DND-41 (cell line): ENCODE results near the gene GMPPA.

ENCODE experiments used
- EZH2 ChIP-seq: IDR thresholded peaks from 3 replicates; pipeline ENCODE4 v1.6.1; 2012; ENCODE audit warnings: borderline replicate concordance, low read depth, mild to moderate bottlenecking, moderate library complexity, low read length, inconsistent platforms; ENCODE audit not compliant: severe bottlenecking
- TF ChIP-seq, protein P1 (sequence below): IDR thresholded peaks from 2 replicates; pipeline ENCODE4 v1.5.1; 2012; ENCODE audit warnings: borderline replicate concordance, low read length, moderate library complexity, mild to moderate bottlenecking; ENCODE audit not compliant: poor library complexity, severe bottlenecking; ENCODE audit errors: extremely low read depth

DNA sequence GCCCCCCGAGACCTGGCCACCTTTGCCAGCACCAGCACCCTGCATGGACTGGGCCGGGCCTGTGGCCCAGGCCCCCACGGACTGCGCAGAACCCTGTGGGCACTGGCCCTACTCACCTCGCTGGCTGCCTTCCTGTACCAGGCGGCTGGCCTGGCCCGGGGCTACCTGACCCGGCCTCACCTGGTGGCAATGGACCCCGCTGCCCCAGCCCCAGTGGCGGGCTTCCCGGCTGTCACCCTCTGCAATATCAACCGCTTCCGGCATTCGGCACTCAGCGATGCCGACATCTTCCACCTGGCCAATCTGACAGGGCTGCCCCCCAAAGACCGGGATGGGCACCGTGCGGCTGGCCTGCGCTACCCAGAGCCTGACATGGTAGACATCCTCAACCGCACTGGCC is 16.1 kb downstream of the GMPPA start:
- TF ChIP-seq, protein P1, sequence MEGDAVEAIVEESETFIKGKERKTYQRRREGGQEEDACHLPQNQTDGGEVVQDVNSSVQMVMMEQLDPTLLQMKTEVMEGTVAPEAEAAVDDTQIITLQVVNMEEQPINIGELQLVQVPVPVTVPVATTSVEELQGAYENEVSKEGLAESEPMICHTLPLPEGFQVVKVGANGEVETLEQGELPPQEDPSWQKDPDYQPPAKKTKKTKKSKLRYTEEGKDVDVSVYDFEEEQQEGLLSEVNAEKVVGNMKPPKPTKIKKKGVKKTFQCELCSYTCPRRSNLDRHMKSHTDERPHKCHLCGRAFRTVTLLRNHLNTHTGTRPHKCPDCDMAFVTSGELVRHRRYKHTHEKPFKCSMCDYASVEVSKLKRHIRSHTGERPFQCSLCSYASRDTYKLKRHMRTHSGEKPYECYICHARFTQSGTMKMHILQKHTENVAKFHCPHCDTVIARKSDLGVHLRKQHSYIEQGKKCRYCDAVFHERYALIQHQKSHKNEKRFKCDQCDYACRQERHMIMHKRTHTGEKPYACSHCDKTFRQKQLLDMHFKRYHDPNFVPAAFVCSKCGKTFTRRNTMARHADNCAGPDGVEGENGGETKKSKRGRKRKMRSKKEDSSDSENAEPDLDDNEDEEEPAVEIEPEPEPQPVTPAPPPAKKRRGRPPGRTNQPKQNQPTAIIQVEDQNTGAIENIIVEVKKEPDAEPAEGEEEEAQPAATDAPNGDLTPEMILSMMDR, result no peak
- no peak for TF ChIP-seq EZH2
